Loucy (cell line): ENCODE results near the gene CACNA2D4.

Experiments used
- EZH2phosphoT487 ChIP-seq: fragments of 200-600 bp; IDR thresholded peaks from 2 replicates; pipeline ENCODE4 v1.6.1; 2018; ENCODE audit warnings: antibody characterized with exemption, mild to moderate bottlenecking, moderate library complexity, borderline replicate concordance
- TF ChIP-seq, protein P1 (sequence below): fragments of 200-600 bp; sonication (generic); conservative IDR thresholded peaks from 2 replicates; pipeline ENCODE4 v1.5.1; 2014; ENCODE audit warnings: mild to moderate bottlenecking, antibody characterized with exemption, low read length

DNA sequence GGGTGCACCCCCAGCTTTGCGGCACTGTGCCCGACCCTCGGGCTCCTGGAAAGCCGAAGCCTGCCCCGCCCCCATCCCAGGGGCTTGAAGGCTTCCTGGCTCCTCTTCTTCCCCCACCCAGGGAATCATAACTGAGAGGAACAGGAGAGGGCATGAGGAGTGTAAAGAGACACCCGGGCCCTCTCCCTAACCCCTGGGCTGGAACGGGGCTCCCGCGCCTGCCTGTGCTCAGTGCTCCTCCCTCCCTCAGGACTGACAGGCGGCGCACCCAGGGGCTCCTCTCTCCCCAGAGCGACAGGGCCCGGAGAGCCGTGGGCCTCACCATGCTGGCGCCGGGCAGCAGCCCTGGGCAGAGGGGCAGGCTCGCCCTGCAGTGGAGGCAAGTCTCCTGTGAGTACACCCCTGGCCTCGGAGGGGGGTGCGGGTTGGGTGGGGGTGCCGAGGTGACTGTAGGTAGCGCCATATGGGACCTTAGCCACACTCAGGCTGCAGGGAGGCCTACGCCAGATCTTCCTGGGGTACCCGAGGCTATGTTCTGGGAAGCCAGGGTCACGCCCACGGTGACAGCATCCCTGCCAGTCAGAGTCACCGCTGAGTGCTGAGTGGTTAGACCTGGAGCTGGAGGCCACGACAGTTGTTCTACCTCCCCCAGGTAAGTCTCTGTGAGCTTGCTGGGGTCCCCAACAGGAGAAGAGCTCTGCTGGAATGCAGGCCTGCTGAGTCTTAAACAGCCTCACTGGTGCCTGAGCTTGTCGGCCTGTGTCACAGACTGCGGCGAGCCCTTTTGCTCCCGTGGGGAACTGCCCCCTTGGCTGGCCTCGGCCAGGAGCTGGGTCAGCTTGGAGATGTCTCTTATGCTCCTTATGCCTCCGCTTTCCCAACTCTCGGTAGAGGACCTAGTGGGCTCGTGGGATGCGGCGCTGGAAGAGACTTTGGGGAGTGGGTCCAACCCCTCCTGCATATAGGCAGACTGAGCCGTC, 90.3 kb downstream of the CACNA2D4 start:
- TF ChIP-seq, protein P1, sequence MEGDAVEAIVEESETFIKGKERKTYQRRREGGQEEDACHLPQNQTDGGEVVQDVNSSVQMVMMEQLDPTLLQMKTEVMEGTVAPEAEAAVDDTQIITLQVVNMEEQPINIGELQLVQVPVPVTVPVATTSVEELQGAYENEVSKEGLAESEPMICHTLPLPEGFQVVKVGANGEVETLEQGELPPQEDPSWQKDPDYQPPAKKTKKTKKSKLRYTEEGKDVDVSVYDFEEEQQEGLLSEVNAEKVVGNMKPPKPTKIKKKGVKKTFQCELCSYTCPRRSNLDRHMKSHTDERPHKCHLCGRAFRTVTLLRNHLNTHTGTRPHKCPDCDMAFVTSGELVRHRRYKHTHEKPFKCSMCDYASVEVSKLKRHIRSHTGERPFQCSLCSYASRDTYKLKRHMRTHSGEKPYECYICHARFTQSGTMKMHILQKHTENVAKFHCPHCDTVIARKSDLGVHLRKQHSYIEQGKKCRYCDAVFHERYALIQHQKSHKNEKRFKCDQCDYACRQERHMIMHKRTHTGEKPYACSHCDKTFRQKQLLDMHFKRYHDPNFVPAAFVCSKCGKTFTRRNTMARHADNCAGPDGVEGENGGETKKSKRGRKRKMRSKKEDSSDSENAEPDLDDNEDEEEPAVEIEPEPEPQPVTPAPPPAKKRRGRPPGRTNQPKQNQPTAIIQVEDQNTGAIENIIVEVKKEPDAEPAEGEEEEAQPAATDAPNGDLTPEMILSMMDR = no peak
- TF ChIP-seq EZH2phosphoT487 = no peak
